H1 (cell line): Measurements from ENCODE around the gene CYREN. TPM values are rescaled to one million over a fixed set of nuclear protein-coding genes. Genes with fewer than 3 reads are reported as not detected.

Experiments used
- CTCF ChIA-PET: fragments of 300-600 bp; sonication (Branson Sonifier 250); formaldehyde crosslinking; loops from one replicate; lab custom pipeline; 2021; ENCODE audit not compliant: partially characterized antibody; lab: Charles Lee
- POLR2A ChIA-PET: fragments of 300-600 bp; sonication (Branson Sonifier 250); formaldehyde crosslinking; loops from one replicate; lab custom pipeline; 2021; ENCODE audit warnings: inconsistent platforms; ENCODE audit not compliant: partially characterized antibody; lab: Charles Lee
- DNase-seq, 2 experiments: peaks; one replicate each; pipeline versions ENCODE4 v3.0.0 to v3.0.0-alpha.2; 2010 to 2022; ENCODE audit warnings: low spot score in 2 of 2, low read depth in 1 of 2, mixed read lengths in 1 of 2
- FAIRE-seq: peaks from 2 replicates; lab custom pipeline; 2011; peaks lifted over from hg19 to GRCh38; lab: Jason Lieb, UNC
- H2AFZ ChIP-seq: 2 replicates; pipeline ENCODE4 v1.8.1; 2012; ENCODE audit warnings: low read length, inconsistent platforms
- H2AK5ac ChIP-seq: 2 replicates; pipeline ENCODE4 v1.6.1; 2013; ENCODE audit warnings: low read depth, low read length
- H2BK120ac ChIP-seq: replicated peaks from 2 replicates; pipeline ENCODE3; 2013; ENCODE audit warnings: low read depth, low read length, inconsistent platforms
- H2BK12ac ChIP-seq: 2 replicates; pipeline ENCODE4 v1.6.1; 2013; ENCODE audit warnings: low read depth, low read length
- H2BK15ac ChIP-seq: 2 replicates; pipeline ENCODE4 v1.6.1; 2013; ENCODE audit warnings: low read length
- H2BK20ac ChIP-seq: 2 replicates; pipeline ENCODE4 v1.6.1; 2013; ENCODE audit warnings: low read length
- H2BK5ac ChIP-seq: 2 replicates; pipeline ENCODE4 v1.6.1; 2013; ENCODE audit warnings: low read depth, low read length
- H3K14ac ChIP-seq: 2 replicates; pipeline ENCODE4 v1.6.1; 2013; ENCODE audit warnings: inconsistent platforms; ENCODE audit not compliant: insufficient read length
- H3K18ac ChIP-seq: 2 replicates; pipeline ENCODE4 v1.6.1; 2013; ENCODE audit warnings: low read length; ENCODE audit errors: extremely low read depth
- H3K23ac ChIP-seq: 2 replicates; pipeline ENCODE4 v1.6.1; 2013; ENCODE audit warnings: inconsistent platforms; ENCODE audit not compliant: insufficient read length
- H3K23me2 ChIP-seq: 2 replicates; pipeline ENCODE4 v1.6.1; 2013; ENCODE audit warnings: low read depth, low read length
- H3K27ac ChIP-seq: 2 replicates; pipeline ENCODE4 v1.6.1; 2011; ENCODE audit warnings: low read depth, low read length, inconsistent platforms
- H3K27me3 ChIP-seq, 4 experiments: replicated peaks in 1 of 4; 1 replicate in 1 of 4; 2 replicates in 3 of 4; pipeline versions ENCODE4 v1.6.1 to v1.8.1; 2011 to 2013; ENCODE audit warnings: low read length in 3 of 4, mild to moderate bottlenecking in 3 of 4, inconsistent platforms in 2 of 4, mixed read lengths in 2 of 4, moderate library complexity in 1 of 4; ENCODE audit not compliant: control insufficient read depth in 3 of 4, insufficient read depth in 3 of 4; ENCODE audit errors: extremely low read depth in 1 of 4
- H3K36me3 ChIP-seq, 4 experiments: 2 replicates each; pipeline versions ENCODE4 v1.6.1 to v1.8.1; 2011 to 2013; ENCODE audit warnings: mild to moderate bottlenecking in 4 of 4, low read length in 3 of 4, moderate library complexity in 2 of 4, control low read depth in 1 of 4, inconsistent platforms in 1 of 4; ENCODE audit not compliant: insufficient read depth in 4 of 4, control insufficient read depth in 2 of 4
- H3K4ac ChIP-seq: replicated peaks from 2 replicates; pipeline ENCODE3; 2013; ENCODE audit warnings: low read length, low read depth, mixed read lengths, inconsistent platforms; ENCODE audit not compliant: insufficient read length
- H3K4me1 ChIP-seq, 4 experiments: replicated peaks in 1 of 4; 1 replicate in 1 of 4; 2 replicates in 3 of 4; pipeline versions ENCODE4 v1.6.1 to v1.8.1; 2011 to 2013; ENCODE audit warnings: low read length in 3 of 4, inconsistent platforms in 2 of 4, mixed read lengths in 1 of 4; ENCODE audit not compliant: insufficient read depth in 4 of 4, control insufficient read depth in 3 of 4
- H3K4me2 ChIP-seq, 2 experiments: 2 replicates each; pipeline versions ENCODE4 v1.6.1 to v1.8.1; 2011 to 2013; ENCODE audit warnings: low read depth in 2 of 2, low read length in 2 of 2, control low read depth in 1 of 2, inconsistent platforms in 1 of 2, mild to moderate bottlenecking in 1 of 2; ENCODE audit not compliant: insufficient read depth in 1 of 2
- H3K4me3 ChIP-seq, 4 experiments: fragments of 200-600, 300-600 bp in 1 of 4; sonication (generic), shearing (Covaris generic), sonication (Bioruptor Twin) in 1 of 4; 2 replicates each; pipeline versions ENCODE4 v1.5.1 to v1.8.1; 2011 to 2016; ENCODE audit warnings: low read length in 4 of 4, low read depth in 3 of 4, control low read depth in 2 of 4, inconsistent platforms in 2 of 4, mild to moderate bottlenecking in 2 of 4, mixed read lengths in 1 of 4, moderate library complexity in 1 of 4; ENCODE audit not compliant: insufficient read depth in 2 of 4; ENCODE audit errors: extremely low read depth in 1 of 4
- H3K56ac ChIP-seq: replicated peaks from 2 replicates; pipeline ENCODE3; 2013; ENCODE audit warnings: low read depth, mild to moderate bottlenecking, mixed read lengths, low read length, inconsistent platforms; ENCODE audit not compliant: insufficient read length
- H3K79me1 ChIP-seq: 2 replicates; pipeline ENCODE4 v1.6.1; 2013; ENCODE audit warnings: low read depth, low read length, control low read depth
- H3K79me2 ChIP-seq, 2 experiments: 2 replicates each; pipeline versions ENCODE4 v1.6.1 to v1.8.1; 2012 to 2013; ENCODE audit warnings: low read length in 2 of 2, mild to moderate bottlenecking in 2 of 2, inconsistent platforms in 1 of 2; ENCODE audit not compliant: insufficient read depth in 2 of 2, control insufficient read depth in 1 of 2
- H3K9ac ChIP-seq, 4 experiments: replicated peaks in 1 of 4; 1 replicate in 1 of 4; 2 replicates in 3 of 4; pipeline versions ENCODE4 v1.6.1 to v1.8.1; 2011 to 2013; ENCODE audit warnings: low read depth in 3 of 4, low read length in 3 of 4, control low read depth in 2 of 4, mild to moderate bottlenecking in 2 of 4, moderate library complexity in 2 of 4, inconsistent platforms in 1 of 4; ENCODE audit errors: extremely low read depth in 1 of 4
- H3K9me3 ChIP-seq, 2 experiments: 2 replicates each; pipeline versions ENCODE4 v1.6.1 to v1.8.1; 2012 to 2013; ENCODE audit warnings: mild to moderate bottlenecking in 2 of 2, moderate library complexity in 2 of 2, control low read depth in 1 of 2, inconsistent platforms in 1 of 2, low read depth in 1 of 2, low read length in 1 of 2, mixed read lengths in 1 of 2; ENCODE audit not compliant: insufficient read depth in 2 of 2
- H4K20me1 ChIP-seq, 2 experiments: replicated peaks in 1 of 2; 2 replicates each; pipeline versions ENCODE3 to v1.8.1; 2011 to 2013; ENCODE audit warnings: inconsistent platforms in 2 of 2, low read length in 2 of 2, mild to moderate bottlenecking in 1 of 2; ENCODE audit not compliant: insufficient read depth in 2 of 2, control insufficient read depth in 1 of 2
- H4K5ac ChIP-seq: 2 replicates; pipeline ENCODE4 v1.6.1; 2013; ENCODE audit warnings: low read length, low read depth, mixed read lengths, inconsistent platforms; ENCODE audit not compliant: insufficient read length
- H4K8ac ChIP-seq: 2 replicates; pipeline ENCODE4 v1.8.0; 2013; ENCODE audit warnings: mild to moderate bottlenecking, moderate library complexity, low read length, inconsistent platforms; ENCODE audit not compliant: insufficient read depth; ENCODE audit errors: extremely low read depth
- H4K91ac ChIP-seq: replicated peaks from 2 replicates; pipeline ENCODE3; 2013; ENCODE audit warnings: low read length, mixed read lengths, inconsistent platforms; ENCODE audit not compliant: insufficient read length
- CEBPB ChIP-seq: IDR thresholded peaks from 2 replicates; pipeline ENCODE4 v1.6.1; 2012; ENCODE audit warnings: low read depth, low read length
- CTCF ChIP-seq, 3 experiments: IDR thresholded peaks; 1 replicate in 2 of 3; 2 replicates in 1 of 3; pipeline versions ENCODE4 v1.5.1 to v1.6.1; 2011; ENCODE audit warnings: low read length in 3 of 3, mild to moderate bottlenecking in 3 of 3, inconsistent platforms in 2 of 3, low read depth in 1 of 3, moderate library complexity in 1 of 3; ENCODE audit not compliant: insufficient read depth in 1 of 3; ENCODE audit errors: control extremely low read depth in 1 of 3
- GABPA ChIP-seq: IDR thresholded peaks from 2 replicates; pipeline ENCODE4 v1.6.1; 2011; ENCODE audit warnings: mild to moderate bottlenecking, low read length, moderate library complexity, borderline replicate concordance; ENCODE audit not compliant: insufficient read depth
- MAX ChIP-seq: IDR thresholded peaks from 2 replicates; pipeline ENCODE4 v1.6.1; 2012; ENCODE audit warnings: inconsistent platforms
- SP1 ChIP-seq: IDR thresholded peaks from 2 replicates; pipeline ENCODE4 v1.6.1; 2011; ENCODE audit warnings: low read depth, low read length
- SP2 ChIP-seq: IDR thresholded peaks from 2 replicates; pipeline ENCODE4 v1.6.1; 2012; ENCODE audit warnings: mild to moderate bottlenecking, low read length, inconsistent platforms
- SRF ChIP-seq: IDR thresholded peaks from 2 replicates; pipeline ENCODE4 v1.6.1; 2011; ENCODE audit warnings: mild to moderate bottlenecking, low read depth, low read length, moderate library complexity
- SUZ12 ChIP-seq: fragments of 200-600 bp; sonication (generic); IDR thresholded peaks from 2 replicates; pipeline ENCODE4 v1.6.1; 2012; ENCODE audit warnings: mild to moderate bottlenecking, inconsistent platforms, low read length, moderate library complexity, mixed read lengths
- TCF12 ChIP-seq: IDR thresholded peaks from 2 replicates; pipeline ENCODE4 v1.6.1; 2011; ENCODE audit warnings: low read depth, mild to moderate bottlenecking, low read length
- TEAD4 ChIP-seq: IDR thresholded peaks from 2 replicates; pipeline ENCODE4 v1.6.1; 2012; ENCODE audit warnings: low read depth, low read length, inconsistent platforms, mixed read lengths
- YY1 ChIP-seq: IDR thresholded peaks from 2 replicates; pipeline ENCODE4 v1.6.1; 2011; ENCODE audit warnings: low read depth, mild to moderate bottlenecking, low read length
- WGBS, 2 experiments: shearing (Covaris generic) in 1 of 2; methylation state at CpG; one replicate each; pipeline versions ENCODE4 v1.1.6 to v1.1.7; 2013 to 2015; ENCODE audit warnings: low lambda C conversion rate in 2 of 2, mixed read lengths in 2 of 2, inconsistent platforms in 1 of 2, low coverage in 1 of 2, missing lambda C conversion rate in 1 of 2; ENCODE audit not compliant: insufficient replicate concordance in 2 of 2, insufficient coverage in 1 of 2, insufficient read length in 1 of 2; ENCODE audit errors: extremely low coverage in 1 of 2, missing lambda C conversion rate in 1 of 2; 5-methylcytosine and 5-hydroxymethylcytosine counted together
- polyA plus RNA-seq, 7 experiments: library from polyadenylated mRNA; depleted of rRNA in 3 of 7; stranded (reverse) in 5 of 7; unstranded in 2 of 7; fragments of >200 nt in 5 of 7; fragments of 200-250 nt in 2 of 7; gene quantifications; 1 replicate in 5 of 7; 2 replicates in 1 of 7; 4 replicates in 1 of 7; pipeline versions ENCODE4 v1.2.1 to v1.2.3, GENCODE V29; 2011 to 2013; ENCODE audit warnings: missing spikeins in 2 of 7, mixed read lengths in 2 of 7
- total RNA-seq: library from RNA; stranded (reverse); fragmentation: NEBNext Ultra II Directional; extraction: Animal tissue kit (Norgen Biotek cat#: 25700); gene quantifications from 2 replicates; pipeline ENCODE4 v1.2.1, GENCODE V29; 2021

Gene CYREN
- total and polyA plus RNA-seq, 2 of the 8 experiments (the other 6 are each of a cell fraction or from before 2014, with no cell fraction given) = 25.1 to 46.2 TPM

- CTCF ChIA-PET = interaction anchor here (0.9 to 2.4 kb wide), 4 partner anchors 11 to 181 kb away, joined by 3 to 7 read pairs (median 4); partner anchors contain the start of gene STRA8
- H3K36me3 ChIP-seq = peaks cover 0 to 3% (median 0%) of the 10 kb centered on the region in 4 experiments; a peak in 1 of 8 replicates
- peaks cover 0 to 1% of the 10 kb centered on the region in 2 experiments for H4K20me1 ChIP-seq
- H4K91ac ChIP-seq = no peak overlapping the region
- H3K79me2 ChIP-seq = no peaks in the 10 kb centered on the region
- no peaks in the 10 kb centered on the region for H3K9me3 ChIP-seq
- peak overlapping the region; percentile 58; the same call in 1 of the 2 replicates for H4K8ac ChIP-seq
- peaks cover 2% of the 10 kb centered on the region; the same call in 1 of the 2 replicates for H3K23me2 ChIP-seq
- H3K23ac ChIP-seq = no peak overlapping the region
- DNase-seq (no peak), FAIRE-seq (no peak)
- no peak overlapping the region for H3K9ac ChIP-seq
- no peak overlapping the region for H3K4me3 ChIP-seq
- H2BK15ac ChIP-seq = no peak overlapping the region
- no peak overlapping the region for H2BK120ac ChIP-seq
- H3K14ac ChIP-seq = no peak overlapping the region
- no peak overlapping the region for H2BK12ac ChIP-seq
- H3K79me1 ChIP-seq = no peaks in the 10 kb centered on the region
- 95% methylated on average over 8 of the region's 8 CpGs; no CpG with 5 or more reads in 1 of the 2 experiments for WGBS, 2 experiments
- no peaks in the 10 kb centered on the region for H3K4me1 ChIP-seq
- no peak overlapping the region for H2BK5ac ChIP-seq
- H3K4me2 ChIP-seq = no peak overlapping the region
- H2AK5ac ChIP-seq = no peak overlapping the region
- no peak overlapping the region for H3K56ac ChIP-seq
- no peak overlapping the region for H3K27ac ChIP-seq
- H3K18ac ChIP-seq = no peak overlapping the region
- POLR2A ChIA-PET = interaction anchor here (1.2 kb wide), 1 partner anchor 18 kb away, joined by 3 read pairs; no protein-coding TSS in a partner anchor
- H2BK20ac ChIP-seq = no peak overlapping the region
- H3K4ac ChIP-seq = no peak overlapping the region
- peaks cover 0 to 6% (median 2%) of the 10 kb centered on the region in 4 experiments; a peak in 5 of 7 replicates for H3K27me3 ChIP-seq
- no peak overlapping the region for H4K5ac ChIP-seq
- no peak overlapping the region for H2AFZ ChIP-seq
- no peak for TF ChIP-seq SRF
- no peak for TF ChIP-seq SUZ12
- no peak for TF ChIP-seq CTCF (IDR thresholded peaks at IDR 0.05; ENCODE audit: control extremely low read depth in 1 of 3, insufficient read depth in 1 of 3, low read depth in 1 of 3, low read length in 3 of 3)
- TF ChIP-seq CEBPB = no peak
- TF ChIP-seq MAX = no peak
- no peak for TF ChIP-seq GABPA
- no peak for TF ChIP-seq SP2
- no peak for TF ChIP-seq SP1
- TF ChIP-seq YY1 = no peak
- no peak for TF ChIP-seq TCF12
- TF ChIP-seq TEAD4 = no peak
These were observed 35.3 kb upstream of the CYREN start for GRCh38 chr7:135205850-135206249.
